ENCODE measurements around the gene SSC5D. TPM values are rescaled to one million over a fixed set of nuclear protein-coding genes. Genes with fewer than 3 reads are reported as not detected.

Gene SSC5D
- total RNA-seq, 1 donor from 2014 or later = 67.9 TPM

GRCh38 chr19:55552620-55553019 is 64.4 kb downstream of the SSC5D start:
- DNase-seq (ENCODE audit: low spot score) = peak; percentile 39

- no peak for DNase-seq (ENCODE audit: low spot score)
Observed at GRCh38 chr19:55553217-55554182, 65.3 kb downstream of the SSC5D start.

- DNase-seq (ENCODE audit: low spot score) = no peak
Observed at GRCh38 chr19:55554302-55554701, 66.1 kb downstream of the SSC5D start.

GRCh38 chr19:55554741-55555152 is 66.5 kb downstream of the SSC5D start:
- no peak for DNase-seq (ENCODE audit: low spot score)

GRCh38 chr19:55559684-55560083 is 71.4 kb downstream of the SSC5D start:
- no peak for DNase-seq (ENCODE audit: low spot score)

- DNase-seq (ENCODE audit: low spot score) = peak; percentile 78
Observed at GRCh38 chr19:55563261-55563690, 75.0 kb downstream of the SSC5D start.

GRCh38 chr19:55566823-55567222 is 78.6 kb downstream of the SSC5D start:
- no peak for DNase-seq (ENCODE audit: low spot score)

- DNase-seq (ENCODE audit: low spot score) = no peak
Observed at GRCh38 chr19:55567708-55568328, 79.6 kb downstream of the SSC5D start.

Other genes with a start within 250 kb of the SSC5D start
- gene PPP6R1, start 229.4 kb upstream of the SSC5D start, total RNA-seq (ENCODE audit: insufficient read depth, low replicate concordance) = 10.4 TPM
- 7.0 TPM for gene HSPBP1, start 208.3 kb upstream of the SSC5D start, total RNA-seq (ENCODE audit: insufficient read depth, low replicate concordance)
- gene BRSK1, start 204.4 kb upstream of the SSC5D start, total RNA-seq (ENCODE audit: insufficient read depth, low replicate concordance) = not detected
- 2.2 TPM for gene TMEM150B, start 163.1 kb upstream of the SSC5D start, total RNA-seq (ENCODE audit: insufficient read depth, low replicate concordance)
- gene KMT5C, start 148.6 kb upstream of the SSC5D start, total RNA-seq (ENCODE audit: insufficient read depth, low replicate concordance) = 10.6 TPM
- gene COX6B2, start 133.7 kb upstream of the SSC5D start, total RNA-seq (ENCODE audit: insufficient read depth, low replicate concordance) = not detected
- gene GARIN5B, start 125.2 kb upstream of the SSC5D start, total RNA-seq (ENCODE audit: insufficient read depth, low replicate concordance) = not detected
- gene IL11, start 118.0 kb upstream of the SSC5D start, total RNA-seq (ENCODE audit: insufficient read depth, low replicate concordance) = 12.0 TPM
- gene TMEM190, start 111.6 kb upstream of the SSC5D start, total RNA-seq (ENCODE audit: insufficient read depth, low replicate concordance) = not detected
- 8.9 TPM for gene TMEM238, start 104.1 kb upstream of the SSC5D start, total RNA-seq (ENCODE audit: insufficient read depth, low replicate concordance)
- gene RPL28, start 102.5 kb upstream of the SSC5D start, total RNA-seq (ENCODE audit: insufficient read depth, low replicate concordance) = 227 TPM
- 19.3 TPM for gene UBE2S, start 80.6 kb upstream of the SSC5D start, total RNA-seq (ENCODE audit: insufficient read depth, low replicate concordance)
- 1.2 TPM for gene SHISA7, start 45.1 kb upstream of the SSC5D start, total RNA-seq (ENCODE audit: insufficient read depth, low replicate concordance)
- gene ISOC2, start 26.8 kb upstream of the SSC5D start, total RNA-seq (ENCODE audit: insufficient read depth, low replicate concordance) = 15.9 TPM
- 3.9 TPM for gene C19orf85, start 23.7 kb upstream of the SSC5D start, total RNA-seq (ENCODE audit: insufficient read depth, low replicate concordance)
- gene ZNF628, start 11.8 kb upstream of the SSC5D start, total RNA-seq (ENCODE audit: insufficient read depth, low replicate concordance) = 1.7 TPM
- 18.8 TPM for gene NAT14, start 3.2 kb upstream of the SSC5D start, total RNA-seq (ENCODE audit: insufficient read depth, low replicate concordance)
- gene SBK2, start 48.7 kb downstream of the SSC5D start, total RNA-seq (ENCODE audit: insufficient read depth, low replicate concordance) = not detected
- gene SBK3, start 57.1 kb downstream of the SSC5D start, total RNA-seq (ENCODE audit: insufficient read depth, low replicate concordance) = not detected
- gene ZNF579, start 92.4 kb downstream of the SSC5D start, total RNA-seq (ENCODE audit: insufficient read depth, low replicate concordance) = 1.4 TPM
- gene FIZ1, start 111.1 kb downstream of the SSC5D start, total RNA-seq (ENCODE audit: insufficient read depth, low replicate concordance) = 2.4 TPM
- gene ZNF524, start 111.9 kb downstream of the SSC5D start, total RNA-seq (ENCODE audit: insufficient read depth, low replicate concordance) = 7.2 TPM
- gene ZNF865, start 117.2 kb downstream of the SSC5D start, total RNA-seq (ENCODE audit: insufficient read depth, low replicate concordance) = 0.72 TPM
- 5.1 TPM for gene ZNF784, start 136.1 kb downstream of the SSC5D start, total RNA-seq (ENCODE audit: insufficient read depth, low replicate concordance)
- 17.1 TPM for gene ZNF580, start 152.6 kb downstream of the SSC5D start, total RNA-seq (ENCODE audit: insufficient read depth, low replicate concordance)
- gene ZNF581, start 155.2 kb downstream of the SSC5D start, total RNA-seq (ENCODE audit: insufficient read depth, low replicate concordance) = 20.0 TPM
- 9.4 TPM for gene CCDC106, start 159.8 kb downstream of the SSC5D start, total RNA-seq (ENCODE audit: insufficient read depth, low replicate concordance)
- gene U2AF2, start 166.6 kb downstream of the SSC5D start, total RNA-seq (ENCODE audit: insufficient read depth, low replicate concordance) = 40.7 TPM
- 7.5 TPM for gene EPN1, start 186.8 kb downstream of the SSC5D start, total RNA-seq (ENCODE audit: insufficient read depth, low replicate concordance)
- 1.2 TPM for gene NLRP9, start 250.0 kb downstream of the SSC5D start, total RNA-seq (ENCODE audit: insufficient read depth, low replicate concordance)

Data from umbilical cord (tissue), 2 donors.